Neutrophil (primary cell): ENCODE measurements around the gene TMX3.

Experiments used
- H3K27ac ChIP-seq: fragments of 200-600 bp; sonication (generic); 2 replicates; pipeline ENCODE4 v1.5.1; 2016; ENCODE audit warnings: mild to moderate bottlenecking, moderate library complexity
- H3K27me3 ChIP-seq: fragments of 200-600 bp; sonication (generic); 2 replicates; pipeline ENCODE4 v1.6.0; 2016; ENCODE audit warnings: mild to moderate bottlenecking
- H3K36me3 ChIP-seq: fragments of 200-600 bp; sonication (generic); 2 replicates; pipeline ENCODE4 v1.5.1; 2017
- H3K4me1 ChIP-seq, 2 experiments: fragments of 200-600 bp in 1 of 2; sonication (generic) in 1 of 2; 1 replicate in 1 of 2; 2 replicates in 1 of 2; pipeline versions ENCODE4 v1.5.1 to v1.6.1; 2013 to 2016; ENCODE audit warnings: low read depth in 1 of 2, low read length in 1 of 2, mild to moderate bottlenecking in 1 of 2, moderate library complexity in 1 of 2; ENCODE audit not compliant: control insufficient read depth in 1 of 2, insufficient read depth in 1 of 2
- H3K4me3 ChIP-seq, 2 experiments: fragments of 200-600 bp in 1 of 2; sonication (generic) in 1 of 2; 1 replicate in 1 of 2; 2 replicates in 1 of 2; pipeline ENCODE4 v1.5.1; 2013 to 2016; ENCODE audit warnings: low read depth in 1 of 2, low read length in 1 of 2, mild to moderate bottlenecking in 1 of 2, moderate library complexity in 1 of 2
- H3K9me3 ChIP-seq: fragments of 200-600 bp; sonication (generic); 2 replicates; pipeline ENCODE4 v1.5.1; 2016
- TF ChIP-seq, protein P1 (sequence below): fragments of 200-600 bp; sonication (generic); IDR thresholded peaks from 2 replicates; pipeline ENCODE4 v1.5.1; 2016; ENCODE audit warnings: antibody characterized with exemption

The TMX3 gene

GRCh38 chr18:68660354-68661183 is 54.3 kb downstream of the TMX3 start:
- peaks cover 3% of the 10 kb centered on the region for H3K27me3 ChIP-seq
- no peak overlapping the region for H3K4me3 ChIP-seq
- no peaks in the 10 kb centered on the region for H3K9me3 ChIP-seq
- H3K27ac ChIP-seq, result no peak overlapping the region
- TF ChIP-seq, protein P1, sequence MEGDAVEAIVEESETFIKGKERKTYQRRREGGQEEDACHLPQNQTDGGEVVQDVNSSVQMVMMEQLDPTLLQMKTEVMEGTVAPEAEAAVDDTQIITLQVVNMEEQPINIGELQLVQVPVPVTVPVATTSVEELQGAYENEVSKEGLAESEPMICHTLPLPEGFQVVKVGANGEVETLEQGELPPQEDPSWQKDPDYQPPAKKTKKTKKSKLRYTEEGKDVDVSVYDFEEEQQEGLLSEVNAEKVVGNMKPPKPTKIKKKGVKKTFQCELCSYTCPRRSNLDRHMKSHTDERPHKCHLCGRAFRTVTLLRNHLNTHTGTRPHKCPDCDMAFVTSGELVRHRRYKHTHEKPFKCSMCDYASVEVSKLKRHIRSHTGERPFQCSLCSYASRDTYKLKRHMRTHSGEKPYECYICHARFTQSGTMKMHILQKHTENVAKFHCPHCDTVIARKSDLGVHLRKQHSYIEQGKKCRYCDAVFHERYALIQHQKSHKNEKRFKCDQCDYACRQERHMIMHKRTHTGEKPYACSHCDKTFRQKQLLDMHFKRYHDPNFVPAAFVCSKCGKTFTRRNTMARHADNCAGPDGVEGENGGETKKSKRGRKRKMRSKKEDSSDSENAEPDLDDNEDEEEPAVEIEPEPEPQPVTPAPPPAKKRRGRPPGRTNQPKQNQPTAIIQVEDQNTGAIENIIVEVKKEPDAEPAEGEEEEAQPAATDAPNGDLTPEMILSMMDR, result no peak
- H3K36me3 ChIP-seq, result no peaks in the 10 kb centered on the region
- H3K4me1 ChIP-seq, result no peaks in the 10 kb centered on the region

DNA sequence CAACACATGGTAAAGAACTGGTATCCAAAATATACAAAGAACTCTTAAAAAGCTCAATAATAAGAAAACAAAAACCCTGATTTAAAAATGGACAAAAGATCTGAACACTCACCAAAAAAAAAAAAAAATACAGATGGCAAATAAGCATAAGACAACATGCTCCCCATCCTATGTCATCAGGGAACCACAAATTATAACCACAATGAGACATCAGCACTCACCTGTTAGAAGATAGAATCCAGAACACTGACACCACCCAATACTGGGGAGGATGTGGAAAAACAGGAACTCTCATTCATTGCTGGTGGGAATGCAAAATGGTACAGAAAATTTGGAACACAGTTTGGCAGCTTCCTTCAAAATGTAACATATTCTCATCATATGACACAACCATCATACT is 66.7 kb downstream of the TMX3 start:
- H3K27ac ChIP-seq, result no peak overlapping the region
- H3K27me3 ChIP-seq, result no peaks in the 10 kb centered on the region
- no peaks in the 10 kb centered on the region for H3K4me1 ChIP-seq
- no peaks in the 10 kb centered on the region for H3K36me3 ChIP-seq
- H3K9me3 ChIP-seq, result no peaks in the 10 kb centered on the region
- H3K4me3 ChIP-seq, result no peak overlapping the region
- TF ChIP-seq, protein P1, result no peak

- Histone ChIP-seq H3K9me3 (no peaks in the 10 kb centered on the region), H3K27me3 (peaks cover 4% of the 10 kb centered on the region), H3K4me1 (no peaks in the 10 kb centered on the region), H3K36me3 (no peaks in the 10 kb centered on the region), H3K27ac (no peak overlapping the region), H3K4me3 (no peak overlapping the region)
- TF ChIP-seq, protein P1, result no peak
Measured at GRCh38 chr18:68642003-68642402, 72.9 kb downstream of the TMX3 start.

DNA sequence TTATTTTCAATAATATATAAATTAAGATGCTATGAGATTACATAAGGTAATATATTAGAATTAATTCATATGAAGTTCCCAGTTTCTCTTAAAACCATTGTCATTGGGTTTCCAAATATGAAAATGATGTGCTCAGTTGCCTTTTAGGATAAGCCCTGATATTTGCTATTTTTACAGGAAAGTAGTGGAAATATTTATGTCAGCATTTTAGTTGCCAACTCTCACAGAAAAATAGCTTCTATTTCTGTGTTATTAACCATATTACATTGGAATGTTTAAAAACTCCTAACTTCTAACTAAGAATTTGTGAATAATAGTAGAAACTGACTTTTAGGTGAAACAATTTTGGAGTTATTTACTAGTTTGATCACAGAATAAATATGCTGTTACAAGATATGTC is 74.0 kb downstream of the TMX3 start:
- TF ChIP-seq, protein P1, result no peak
- H3K27ac ChIP-seq, result no peak overlapping the region
- no peaks in the 10 kb centered on the region for H3K36me3 ChIP-seq
- H3K4me1 ChIP-seq, result no peaks in the 10 kb centered on the region
- H3K27me3 ChIP-seq, result peaks cover 4% of the 10 kb centered on the region
- no peak overlapping the region for H3K4me3 ChIP-seq
- H3K9me3 ChIP-seq, result no peaks in the 10 kb centered on the region

DNA sequence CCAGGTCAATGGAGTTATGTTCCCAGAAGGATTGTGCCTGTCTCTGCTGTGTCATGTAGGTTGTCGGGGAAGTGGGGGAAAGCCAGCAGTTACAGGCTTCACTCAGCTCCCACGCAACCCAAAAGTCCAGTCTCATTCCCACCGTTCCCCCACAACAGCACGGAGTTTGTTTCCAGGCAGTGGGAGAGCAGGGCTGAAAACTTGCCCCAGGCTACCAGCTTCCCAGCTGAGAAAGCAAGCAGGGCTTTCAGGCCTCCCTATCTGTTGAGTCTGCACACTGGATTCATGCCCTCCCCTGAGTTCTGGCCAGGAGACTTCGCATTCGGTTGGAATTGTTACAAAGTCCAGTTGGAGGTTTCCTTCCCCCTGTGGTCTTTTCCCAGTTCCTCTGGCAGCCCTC is 76.3 kb downstream of the TMX3 start:
- Histone ChIP-seq H3K27me3 (peaks cover 4% of the 10 kb centered on the region), H3K4me1 (no peaks in the 10 kb centered on the region), H3K4me3 (no peak overlapping the region), H3K36me3 (no peaks in the 10 kb centered on the region), H3K27ac (no peak overlapping the region), H3K9me3 (no peaks in the 10 kb centered on the region)
- TF ChIP-seq, protein P1, result no peak
